A673 (cell line): ENCODE data around the gene CYP11A1.

Experiments
- CTCF ChIP-seq: fragments of 300-800, 200-600 bp; sonication (generic); conservative IDR thresholded peaks from 2 replicates; pipeline ENCODE4 v1.5.1; 2017; ENCODE audit warnings: low read depth, mild to moderate bottlenecking, antibody characterized with exemption, low read length, moderate library complexity, mixed read lengths
- EZH2 ChIP-seq: fragments of 200-600 bp; sonication (generic); IDR thresholded peaks from 2 replicates; pipeline ENCODE4 v1.6.1; 2017; ENCODE audit warnings: borderline replicate concordance, low read depth, mild to moderate bottlenecking, mixed read lengths, antibody characterized with exemption, low read length; ENCODE audit not compliant: poor library complexity, severe bottlenecking

- TF ChIP-seq CTCF: no peak
- no peak for TF ChIP-seq EZH2
Observed at GRCh38 chr15:74338676-74339075, 28.8 kb downstream of the CYP11A1 start.
